ENCODE measurements around the gene ALKBH1.
"Not testable (repeated sequence)": the region's sequence is repeated elsewhere in the genome, so short reads cannot be mapped to it uniquely, and the experiment has no call there.

ALKBH1 gene

GRCh38 chr14:77645520-77646230 lies 62.1 kb downstream of the ALKBH1 start:
- no peaks in the 10 kb centered on the region for H3K36me3 ChIP-seq (ENCODE audit: insufficient read depth, low read length)
- no peaks in the 10 kb centered on the region for H3K27me3 ChIP-seq (ENCODE audit: insufficient read depth, low read length)
- H3K9me3 ChIP-seq (ENCODE audit: insufficient read depth, low read depth, low read length): peaks cover 3% of the 10 kb centered on the region; the same call in 1 of the 2 replicates
- no peak overlapping the region for H3K9ac ChIP-seq (ENCODE audit: low read depth, low read length)
- no peak overlapping the region for H3K4me3 ChIP-seq (ENCODE audit: low read length)
- H3K4me1 ChIP-seq (ENCODE audit: insufficient read depth, low read length): no peaks in the 10 kb centered on the region
- no peak overlapping the region for H3K27ac ChIP-seq (ENCODE audit: low read depth, low read length)
- 94% methylated on average over 13 of the region's 15 CpGs for WGBS

GRCh38 chr14:77642407-77642806 lies 65.4 kb downstream of the ALKBH1 start:
- 96% methylated on average over 7 of the region's 7 CpGs for WGBS
- Histone ChIP-seq H3K9ac (ENCODE audit: low read depth, low read length) (no peak overlapping the region), H3K27ac (ENCODE audit: low read depth, low read length) (no peak overlapping the region), H3K36me3 (ENCODE audit: insufficient read depth, low read length) (no peaks in the 10 kb centered on the region), H3K9me3 (ENCODE audit: insufficient read depth, low read depth, low read length) (peaks cover 10% of the 10 kb centered on the region), H3K4me1 (ENCODE audit: insufficient read depth, low read length) (no peaks in the 10 kb centered on the region), H3K27me3 (ENCODE audit: insufficient read depth, low read length) (no peaks in the 10 kb centered on the region), H3K4me3 (ENCODE audit: low read length) (no peak overlapping the region)

GRCh38 chr14:77641534-77642341 lies 66.1 kb downstream of the ALKBH1 start:
- no peaks in the 10 kb centered on the region for H3K4me1 ChIP-seq (ENCODE audit: insufficient read depth, low read length)
- no peak overlapping the region for H3K9ac ChIP-seq (ENCODE audit: low read depth, low read length)
- WGBS: 93% methylated on average over 46 of the region's 47 CpGs
- peaks cover 8% of the 10 kb centered on the region for H3K9me3 ChIP-seq (ENCODE audit: insufficient read depth, low read depth, low read length)
- H3K36me3 ChIP-seq (ENCODE audit: insufficient read depth, low read length): no peaks in the 10 kb centered on the region
- no peaks in the 10 kb centered on the region for H3K27me3 ChIP-seq (ENCODE audit: insufficient read depth, low read length)
- H3K4me3 ChIP-seq (ENCODE audit: low read length): no peak overlapping the region
- H3K27ac ChIP-seq (ENCODE audit: low read depth, low read length): no peak overlapping the region

GRCh38 chr14:77640756-77641533 lies 66.9 kb downstream of the ALKBH1 start:
- H3K4me1 ChIP-seq (ENCODE audit: insufficient read depth, low read length): no peaks in the 10 kb centered on the region
- WGBS: 91% methylated on average over 14 of the region's 16 CpGs
- no peak overlapping the region for H3K9ac ChIP-seq (ENCODE audit: low read depth, low read length)
- no peaks in the 10 kb centered on the region for H3K27me3 ChIP-seq (ENCODE audit: insufficient read depth, low read length)
- H3K4me3 ChIP-seq (ENCODE audit: low read length): no peak overlapping the region
- H3K9me3 ChIP-seq (ENCODE audit: insufficient read depth, low read depth, low read length): peaks cover 8% of the 10 kb centered on the region; the same call in 1 of the 2 replicates
- no peak overlapping the region for H3K27ac ChIP-seq (ENCODE audit: low read depth, low read length)
- H3K36me3 ChIP-seq (ENCODE audit: insufficient read depth, low read length): no peaks in the 10 kb centered on the region

GRCh38 chr14:77638771-77639171 lies 69.1 kb downstream of the ALKBH1 start:
- Histone ChIP-seq H3K27me3 (ENCODE audit: insufficient read depth, low read length) (no peaks in the 10 kb centered on the region), H3K4me1 (ENCODE audit: insufficient read depth, low read length) (no peaks in the 10 kb centered on the region), H3K36me3 (ENCODE audit: insufficient read depth, low read length) (no peaks in the 10 kb centered on the region), H3K27ac (ENCODE audit: low read depth, low read length) (no peak overlapping the region), H3K9ac (ENCODE audit: low read depth, low read length) (no peak overlapping the region), H3K9me3 (ENCODE audit: insufficient read depth, low read depth, low read length) (peaks cover 18% of the 10 kb centered on the region), H3K4me3 (ENCODE audit: low read length) (no peak overlapping the region)
- WGBS: 85% methylated on average over 2 of the region's 2 CpGs

GRCh38 chr14:77635869-77636268 lies 72.0 kb downstream of the ALKBH1 start:
- peaks cover 38% of the 10 kb centered on the region for H3K9me3 ChIP-seq (ENCODE audit: insufficient read depth, low read depth, low read length)
- not testable (repeated sequence) for H3K36me3 ChIP-seq (ENCODE audit: insufficient read depth, low read length); H3K9ac ChIP-seq (ENCODE audit: low read depth, low read length); H3K4me1 ChIP-seq (ENCODE audit: insufficient read depth, low read length); H3K27me3 ChIP-seq (ENCODE audit: insufficient read depth, low read length); H3K27ac ChIP-seq (ENCODE audit: low read depth, low read length); H3K4me3 ChIP-seq (ENCODE audit: low read length)
- 86% methylated on average over 1 of the region's 4 CpGs for WGBS

GRCh38 chr14:77635466-77635865 lies 72.4 kb downstream of the ALKBH1 start:
- not testable (repeated sequence) for H3K9ac ChIP-seq (ENCODE audit: low read depth, low read length); H3K4me1 ChIP-seq (ENCODE audit: insufficient read depth, low read length); H3K27me3 ChIP-seq (ENCODE audit: insufficient read depth, low read length); H3K4me3 ChIP-seq (ENCODE audit: low read length); H3K27ac ChIP-seq (ENCODE audit: low read depth, low read length); H3K36me3 ChIP-seq (ENCODE audit: insufficient read depth, low read length)
- peaks cover 38% of the 10 kb centered on the region for H3K9me3 ChIP-seq (ENCODE audit: insufficient read depth, low read depth, low read length)
- 92% methylated on average over 8 of the region's 8 CpGs for WGBS

- no peak overlapping the region for H3K27ac ChIP-seq (ENCODE audit: low read depth, low read length)
- H3K36me3 ChIP-seq (ENCODE audit: insufficient read depth, low read length): no peaks in the 10 kb centered on the region
- peaks cover 38% of the 10 kb centered on the region for H3K9me3 ChIP-seq (ENCODE audit: insufficient read depth, low read depth, low read length)
- no peak overlapping the region for H3K4me3 ChIP-seq (ENCODE audit: low read length)
- H3K9ac ChIP-seq (ENCODE audit: low read depth, low read length): no peak overlapping the region
- H3K4me1 ChIP-seq (ENCODE audit: insufficient read depth, low read length): no peaks in the 10 kb centered on the region
- H3K27me3 ChIP-seq (ENCODE audit: insufficient read depth, low read length): no peaks in the 10 kb centered on the region
- WGBS: over 99% methylated on average over 2 of the region's 2 CpGs
Measured at GRCh38 chr14:77630111-77630510, 77.7 kb downstream of the ALKBH1 start.

GRCh38 chr14:77625360-77625759 lies 82.5 kb downstream of the ALKBH1 start:
- no peaks in the 10 kb centered on the region for H3K4me1 ChIP-seq (ENCODE audit: insufficient read depth, low read length)
- H3K9me3 ChIP-seq (ENCODE audit: insufficient read depth, low read depth, low read length): peaks cover 8% of the 10 kb centered on the region; the same call in 1 of the 2 replicates
- WGBS: 80% methylated on average over 3 of the region's 3 CpGs
- H3K36me3 ChIP-seq (ENCODE audit: insufficient read depth, low read length): no peaks in the 10 kb centered on the region
- no peak overlapping the region for H3K4me3 ChIP-seq (ENCODE audit: low read length)
- H3K9ac ChIP-seq (ENCODE audit: low read depth, low read length): no peak overlapping the region
- H3K27me3 ChIP-seq (ENCODE audit: insufficient read depth, low read length): no peaks in the 10 kb centered on the region
- H3K27ac ChIP-seq (ENCODE audit: low read depth, low read length): no peak overlapping the region

GRCh38 chr14:77623201-77623600 lies 84.6 kb downstream of the ALKBH1 start:
- H3K9ac ChIP-seq (ENCODE audit: low read depth, low read length): no peak overlapping the region
- H3K9me3 ChIP-seq (ENCODE audit: insufficient read depth, low read depth, low read length): no peaks in the 10 kb centered on the region
- H3K27me3 ChIP-seq (ENCODE audit: insufficient read depth, low read length): no peaks in the 10 kb centered on the region
- H3K36me3 ChIP-seq (ENCODE audit: insufficient read depth, low read length): no peaks in the 10 kb centered on the region
- no peak overlapping the region for H3K27ac ChIP-seq (ENCODE audit: low read depth, low read length)
- WGBS: 85% methylated on average over 1 of the region's 1 CpG
- no peak overlapping the region for H3K4me3 ChIP-seq (ENCODE audit: low read length)
- no peaks in the 10 kb centered on the region for H3K4me1 ChIP-seq (ENCODE audit: insufficient read depth, low read length)
